ENCODE results near the gene FNBP1. TPM values are rescaled to one million over a fixed set of nuclear protein-coding genes. Genes with fewer than 3 reads are reported as not detected.

FNBP1 gene
- total and polyA plus RNA-seq, 2 donors (not counting 1 experiment from before 2014, with no cell fraction given) = 20.8 to 44.3 TPM

GRCh38 chr9:130029223-130029973 is 13.6 kb downstream of the FNBP1 start:
- no peaks in the 10 kb centered on the region for H3K36me3 ChIP-seq (ENCODE audit: control insufficient read depth, insufficient read depth, low read length)
- no peak overlapping the region for H3K27ac ChIP-seq (ENCODE audit: insufficient read depth, low read length)
- no peak overlapping the region for H3K9ac ChIP-seq (ENCODE audit: insufficient read depth, low read length)
- H3K4me3 ChIP-seq (replicated peaks in 1 of 4; ENCODE audit: control extremely low read depth in 1 of 4, insufficient read depth in 1 of 4, low read depth in 3 of 4, low read length in 4 of 4) = no peak overlapping the region
- no peak overlapping the region for H2AFZ ChIP-seq (ENCODE audit: low read length)
- H3K4me1 ChIP-seq (ENCODE audit: control insufficient read depth, extremely low read depth, insufficient read depth, low read length) = no peaks in the 10 kb centered on the region
- H4K20me1 ChIP-seq (ENCODE audit: control insufficient read depth, extremely low read depth, insufficient read depth, low read length) = no peaks in the 10 kb centered on the region
- no peaks in the 10 kb centered on the region for H3K9me3 ChIP-seq (ENCODE audit: control insufficient read depth, insufficient read depth, low read depth, low read length)
- DNase-seq (ENCODE audit: low read depth in 2 of 2) = no peak
- TF ChIP-seq CTCF (conservative IDR thresholded peaks at IDR 0.05 in 1 of 2, IDR thresholded peaks at IDR 0.05 in 1 of 2; ENCODE audit: low read depth in 1 of 2, low read length in 2 of 2) (no peak), EZH2 (IDR thresholded peaks at IDR 0.05; ENCODE audit: low read length, missing control alignments) (no peak)
- no peak overlapping the region for H3K4me2 ChIP-seq (ENCODE audit: extremely low read depth, insufficient read depth, low read length)
- H3K79me2 ChIP-seq (ENCODE audit: control insufficient read depth, insufficient read depth, low read length) = peaks cover 17% of the 10 kb centered on the region
- H3K27me3 ChIP-seq (ENCODE audit: control insufficient read depth, insufficient read depth, low read length) = no peaks in the 10 kb centered on the region

- DNase-seq (ENCODE audit: low read depth in 2 of 2) = no peak
- Histone ChIP-seq H3K79me2 (ENCODE audit: control insufficient read depth, insufficient read depth, low read length) (peaks cover 20% of the 10 kb centered on the region), H3K27ac (ENCODE audit: insufficient read depth, low read length) (no peak overlapping the region), H3K36me3 (ENCODE audit: control insufficient read depth, insufficient read depth, low read length) (no peaks in the 10 kb centered on the region), H3K4me1 (ENCODE audit: control insufficient read depth, extremely low read depth, insufficient read depth, low read length) (no peaks in the 10 kb centered on the region), H3K4me3 (replicated peaks in 1 of 4; ENCODE audit: control extremely low read depth in 1 of 4, insufficient read depth in 1 of 4, low read depth in 3 of 4, low read length in 4 of 4) (no peak overlapping the region), H2AFZ (ENCODE audit: low read length) (no peak overlapping the region), H3K9me3 (ENCODE audit: control insufficient read depth, insufficient read depth, low read depth, low read length) (no peaks in the 10 kb centered on the region), H3K9ac (ENCODE audit: insufficient read depth, low read length) (no peak overlapping the region), H4K20me1 (ENCODE audit: control insufficient read depth, extremely low read depth, insufficient read depth, low read length) (no peaks in the 10 kb centered on the region), H3K4me2 (ENCODE audit: extremely low read depth, insufficient read depth, low read length) (no peak overlapping the region), H3K27me3 (ENCODE audit: control insufficient read depth, insufficient read depth, low read length) (no peaks in the 10 kb centered on the region)
- TF ChIP-seq CTCF (conservative IDR thresholded peaks at IDR 0.05 in 1 of 2, IDR thresholded peaks at IDR 0.05 in 1 of 2; ENCODE audit: low read depth in 1 of 2, low read length in 2 of 2) (no peak), EZH2 (IDR thresholded peaks at IDR 0.05; ENCODE audit: low read length, missing control alignments) (no peak)
These were observed 14.3 kb downstream of the FNBP1 start for GRCh38 chr9:130028493-130029222.

GRCh38 chr9:130027533-130028365 is 15.2 kb downstream of the FNBP1 start:
- H3K79me2 ChIP-seq (ENCODE audit: control insufficient read depth, insufficient read depth, low read length) = peaks cover 12% of the 10 kb centered on the region
- TF ChIP-seq EZH2 (IDR thresholded peaks at IDR 0.05; ENCODE audit: low read length, missing control alignments) (no peak), CTCF (conservative IDR thresholded peaks at IDR 0.05 in 1 of 2, IDR thresholded peaks at IDR 0.05 in 1 of 2; ENCODE audit: low read depth in 1 of 2, low read length in 2 of 2) (no peak)
- DNase-seq (ENCODE audit: low read depth in 2 of 2) = no peak

More at GRCh38 chr9:130027533-130028365, 15.2 kb downstream of the FNBP1 start:
- Histone ChIP-seq H3K36me3 (ENCODE audit: control insufficient read depth, insufficient read depth, low read length) (no peaks in the 10 kb centered on the region), H2AFZ (ENCODE audit: low read length) (no peak overlapping the region), H4K20me1 (ENCODE audit: control insufficient read depth, extremely low read depth, insufficient read depth, low read length) (no peaks in the 10 kb centered on the region), H3K4me1 (ENCODE audit: control insufficient read depth, extremely low read depth, insufficient read depth, low read length) (no peaks in the 10 kb centered on the region), H3K4me3 (replicated peaks in 1 of 4; ENCODE audit: control extremely low read depth in 1 of 4, insufficient read depth in 1 of 4, low read depth in 3 of 4, low read length in 4 of 4) (no peak overlapping the region), H3K4me2 (ENCODE audit: extremely low read depth, insufficient read depth, low read length) (no peak overlapping the region), H3K27ac (ENCODE audit: insufficient read depth, low read length) (no peak overlapping the region), H3K27me3 (ENCODE audit: control insufficient read depth, insufficient read depth, low read length) (no peaks in the 10 kb centered on the region), H3K9me3 (ENCODE audit: control insufficient read depth, insufficient read depth, low read depth, low read length) (no peaks in the 10 kb centered on the region), H3K9ac (ENCODE audit: insufficient read depth, low read length) (no peak overlapping the region)

Measured in fibroblast of lung (primary cell).